GM18870 (cell line): ENCODE results near the gene SLC2A4RG.

ENCODE experiments used
- ATAC-seq: cut with Tn5 transposase; IDR thresholded peaks from one replicate; pipeline ENCODE4 v1.9.1; 2021; ENCODE audit warnings: moderate library complexity; ENCODE audit not compliant: unreplicated experiment

SLC2A4RG gene

GRCh38 chr20:63738687-63739129 is 868 bp upstream of the SLC2A4RG start:
- no peak for ATAC-seq

GRCh38 chr20:63740070-63740626 is 572 bp downstream of the SLC2A4RG start:
- no peak for ATAC-seq

- no peak for ATAC-seq
These were observed 1.2 kb downstream of the SLC2A4RG start for GRCh38 chr20:63740627-63741353.

- no peak for ATAC-seq
These were observed 1.7 kb downstream of the SLC2A4RG start for GRCh38 chr20:63741354-63741675.

GRCh38 chr20:63741676-63742380 is 2.3 kb downstream of the SLC2A4RG start:
- no peak for ATAC-seq

- ATAC-seq, result no peak
These were observed 2.9 kb downstream of the SLC2A4RG start for GRCh38 chr20:63742381-63743024.

GRCh38 chr20:63743210-63743970 is 3.8 kb downstream of the SLC2A4RG start:
- ATAC-seq, result no peak

GRCh38 chr20:63744158-63744557 is 4.6 kb downstream of the SLC2A4RG start:
- ATAC-seq, result no peak

GRCh38 chr20:63744574-63745423 is 5.2 kb downstream of the SLC2A4RG start:
- ATAC-seq, result no peak

- no peak for ATAC-seq
These were observed 5.8 kb downstream of the SLC2A4RG start for GRCh38 chr20:63745424-63745805.

GRCh38 chr20:63745961-63746731 is 6.6 kb downstream of the SLC2A4RG start:
- ATAC-seq, result no peak

- ATAC-seq, result no peak
These were observed 7.3 kb downstream of the SLC2A4RG start for GRCh38 chr20:63746751-63747315.

- no peak for ATAC-seq
These were observed 8.1 kb downstream of the SLC2A4RG start for GRCh38 chr20:63747622-63748069.

GRCh38 chr20:63748070-63748933 is 8.7 kb downstream of the SLC2A4RG start:
- ATAC-seq, result no peak

- no peak for ATAC-seq
These were observed 9.3 kb downstream of the SLC2A4RG start for GRCh38 chr20:63748934-63749270.

GRCh38 chr20:63749597-63750508 is 10.3 kb downstream of the SLC2A4RG start:
- no peak for ATAC-seq

- no peak for ATAC-seq
These were observed 11.4 kb downstream of the SLC2A4RG start for GRCh38 chr20:63750807-63751470.
